CD4-positive, alpha-beta T cell (primary cell): ENCODE results near the gene PLP2. TPM values are rescaled to one million over a fixed set of nuclear protein-coding genes. Genes with fewer than 3 reads are reported as not detected.

ENCODE experiments used
- ATAC-seq: fragments of 200-7000 bp; cut with Tn5 transposase; one replicate; pipeline ENCODE4 v1.10.0; 2022; ENCODE audit warnings: mild to moderate bottlenecking; ENCODE audit not compliant: poor library complexity
- CTCF ChIA-PET: fragments of 350-600 bp; sonication (Branson Sonifier 250); formaldehyde crosslinking; loops from one replicate; lab custom pipeline; 2021; ENCODE audit warnings: antibody characterized with exemption, inconsistent platforms; lab: Charles Lee
- POLR2A ChIA-PET: fragments of 350-600 bp; sonication (Branson Sonifier 250); formaldehyde crosslinking; loops from one replicate; lab custom pipeline; 2021; ENCODE audit warnings: antibody characterized with exemption, inconsistent platforms; lab: Charles Lee
- DNase-seq, 14 experiments: peaks; one replicate each; pipeline ENCODE4 v3.0.0-alpha.2; 2013 to 2020; ENCODE audit warnings: mixed read lengths in 2 of 14
- H3K27ac ChIP-seq, 2 donors: one replicate each; pipeline versions ENCODE4 v1.5.1 to v1.7.0; 2013; ENCODE audit warnings: low read length in 2 of 2, low read depth in 1 of 2, mild to moderate bottlenecking in 1 of 2
- H3K27me3 ChIP-seq, 2 experiments: 1 replicate in 1 of 2; 2 replicates in 1 of 2; pipeline versions ENCODE4 v1.6.1 to v1.7.0; 2013; ENCODE audit warnings: low read length in 2 of 2, control low read depth in 1 of 2, mild to moderate bottlenecking in 1 of 2, moderate library complexity in 1 of 2; ENCODE audit not compliant: insufficient read depth in 2 of 2, control insufficient read depth in 1 of 2
- H3K36me3 ChIP-seq: one replicate; pipeline ENCODE4 v1.6.1; 2013; ENCODE audit warnings: low read length, control low read depth; ENCODE audit not compliant: insufficient read depth
- H3K4me1 ChIP-seq: one replicate; pipeline ENCODE4 v1.6.1; 2013; ENCODE audit warnings: low read length, control low read depth; ENCODE audit not compliant: insufficient read depth
- H3K4me3 ChIP-seq: one replicate; pipeline ENCODE4 v1.5.1; 2013; ENCODE audit warnings: mild to moderate bottlenecking, low read length, moderate library complexity
- H3K9me3 ChIP-seq, 2 experiments: 1 replicate in 1 of 2; 2 replicates in 1 of 2; pipeline versions ENCODE4 v1.6.1 to v1.7.0; 2013; ENCODE audit warnings: low read length in 2 of 2, mild to moderate bottlenecking in 2 of 2, control low read depth in 1 of 2, moderate library complexity in 1 of 2; ENCODE audit not compliant: control insufficient read depth in 1 of 2, insufficient read depth in 1 of 2
- H3K27ac Mint-ChIP-seq: one replicate; pipeline ENCODE4 v1.8.0; 2020; ENCODE audit warnings: mixed read lengths
- H3K27me3 Mint-ChIP-seq: one replicate; pipeline ENCODE4 v1.8.0; 2021; ENCODE audit warnings: mixed read lengths
- H3K36me3 Mint-ChIP-seq: one replicate; pipeline ENCODE4 v1.8.0; 2021; ENCODE audit warnings: low read depth, mixed read lengths
- H3K4me1 Mint-ChIP-seq: one replicate; pipeline ENCODE4 v1.8.0; 2021; ENCODE audit warnings: low read depth, mixed read lengths
- H3K4me3 Mint-ChIP-seq: one replicate; pipeline ENCODE4 v1.8.0; 2020; ENCODE audit warnings: mild to moderate bottlenecking, mixed read lengths
- H3K9me3 Mint-ChIP-seq: one replicate; pipeline ENCODE4 v1.8.0; 2020; ENCODE audit warnings: mixed read lengths
- CTCF ChIP-seq: fragments of 200-600 bp; IDR thresholded peaks from one replicate; pipeline ENCODE4 v1.8.0; 2022; ENCODE audit warnings: antibody characterized with exemption, mild to moderate bottlenecking
- intact Hi-C, 2 experiments: fragments of 100-400 bp; cut with DNase I in 1 of 2; cut with micrococcal nuclease in 1 of 2; formaldehyde crosslinking; loops; one replicate each; pipeline versions ENCODE4 v1.15.1 to v1.9.0; 2023 to 2025; cut with DNase I, micrococcal nuclease
- total RNA-seq, 174 experiments: library from RNA in 2 of 174; stranded (reverse) in 2 of 174; gene quantifications; one replicate each; pipeline ENCODE4 v1.2.3 and lab custom pipeline; 2021 to 2026

Gene PLP2
- total RNA-seq, 2 experiments from 2014 or later = 124 to 128 TPM

- no peaks in the 10 kb centered on the region for H3K36me3 ChIP-seq
- no peak for TF ChIP-seq CTCF
- DNase-seq (no peak), ATAC-seq (no peak)
- no peak overlapping the region for H3K27ac ChIP-seq
- no peaks in the 10 kb centered on the region for H3K36me3 Mint-ChIP-seq
- H3K4me1 Mint-ChIP-seq = no peaks in the 10 kb centered on the region
- intact Hi-C loops = no loop called here
- H3K9me3 ChIP-seq = no peaks in the 10 kb centered on the region
- no peak overlapping the region for H3K4me3 Mint-ChIP-seq
- H3K4me3 ChIP-seq = no peak overlapping the region
- ChIA-PET POLR2A (no interaction called here), CTCF (no interaction called here)
- no peaks in the 10 kb centered on the region for H3K27me3 ChIP-seq
- H3K4me1 ChIP-seq = no peaks in the 10 kb centered on the region
- H3K27me3 Mint-ChIP-seq = no peaks in the 10 kb centered on the region
- no peak overlapping the region for H3K27ac Mint-ChIP-seq
- H3K9me3 Mint-ChIP-seq = no peaks in the 10 kb centered on the region
Observed at GRCh38 chrX:49210406-49210805, 38.7 kb downstream of the PLP2 start.

GRCh38 chrX:49211074-49211473, 39.4 kb downstream of the PLP2 start:
- H3K27me3 Mint-ChIP-seq = no peaks in the 10 kb centered on the region
- ATAC-seq = no peak
- Histone ChIP-seq H3K4me1 (no peaks in the 10 kb centered on the region), H3K36me3 (no peaks in the 10 kb centered on the region), H3K27ac (no peak overlapping the region), H3K27me3 (no peaks in the 10 kb centered on the region), H3K4me3 (no peak overlapping the region), H3K9me3 (no peaks in the 10 kb centered on the region)
- H3K4me1 Mint-ChIP-seq = no peaks in the 10 kb centered on the region
- no peaks in the 10 kb centered on the region for H3K36me3 Mint-ChIP-seq
- no peak for TF ChIP-seq CTCF
- no peaks in the 10 kb centered on the region for H3K9me3 Mint-ChIP-seq
- POLR2A ChIA-PET = no interaction called here
- CTCF ChIA-PET = no interaction called here
- intact Hi-C loops = no loop called here
- no peak overlapping the region for H3K4me3 Mint-ChIP-seq
- no peak overlapping the region for H3K27ac Mint-ChIP-seq
- no peak for DNase-seq

- TF ChIP-seq CTCF = no peak
- Mint-ChIP-seq H3K27ac (no peak overlapping the region), H3K4me1 (no peaks in the 10 kb centered on the region), H3K4me3 (no peak overlapping the region), H3K36me3 (no peaks in the 10 kb centered on the region), H3K9me3 (no peaks in the 10 kb centered on the region), H3K27me3 (no peaks in the 10 kb centered on the region)
- POLR2A ChIA-PET = no interaction called here
- Histone ChIP-seq H3K4me3 (no peak overlapping the region), H3K9me3 (no peaks in the 10 kb centered on the region), H3K27ac (no peak overlapping the region), H3K4me1 (no peaks in the 10 kb centered on the region), H3K36me3 (no peaks in the 10 kb centered on the region), H3K27me3 (no peaks in the 10 kb centered on the region)
- ATAC-seq = no peak
- no peak for DNase-seq
- intact Hi-C loops = no loop called here
- CTCF ChIA-PET = no interaction called here
Observed at GRCh38 chrX:49212209-49212608, 40.5 kb downstream of the PLP2 start.
